Measurements from ENCODE around the gene CHP1.

DNA sequence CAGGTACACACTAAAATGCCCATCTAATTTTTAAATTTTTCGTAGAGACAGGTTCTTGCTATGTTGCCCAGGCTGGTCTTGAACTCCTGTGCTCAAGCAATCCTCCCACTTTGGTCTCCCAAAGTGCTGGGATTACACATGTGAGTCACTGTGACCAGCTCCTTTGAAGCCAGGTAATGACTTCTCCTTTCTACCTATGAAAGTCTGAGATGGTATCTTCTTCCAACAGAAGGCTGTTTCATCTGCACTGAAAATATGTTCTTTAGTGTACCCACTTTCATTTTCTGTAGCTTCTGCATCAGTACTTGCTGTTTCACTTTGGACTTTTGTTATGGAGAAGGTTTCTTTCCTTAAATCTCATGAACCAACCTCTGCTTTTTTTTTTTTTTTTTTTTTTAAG, 92.5 kb downstream of the CHP1 start:
- no peak for TF ChIP-seq POLR2A (IDR thresholded peaks at IDR 0.05)
- TF ChIP-seq, protein P1, sequence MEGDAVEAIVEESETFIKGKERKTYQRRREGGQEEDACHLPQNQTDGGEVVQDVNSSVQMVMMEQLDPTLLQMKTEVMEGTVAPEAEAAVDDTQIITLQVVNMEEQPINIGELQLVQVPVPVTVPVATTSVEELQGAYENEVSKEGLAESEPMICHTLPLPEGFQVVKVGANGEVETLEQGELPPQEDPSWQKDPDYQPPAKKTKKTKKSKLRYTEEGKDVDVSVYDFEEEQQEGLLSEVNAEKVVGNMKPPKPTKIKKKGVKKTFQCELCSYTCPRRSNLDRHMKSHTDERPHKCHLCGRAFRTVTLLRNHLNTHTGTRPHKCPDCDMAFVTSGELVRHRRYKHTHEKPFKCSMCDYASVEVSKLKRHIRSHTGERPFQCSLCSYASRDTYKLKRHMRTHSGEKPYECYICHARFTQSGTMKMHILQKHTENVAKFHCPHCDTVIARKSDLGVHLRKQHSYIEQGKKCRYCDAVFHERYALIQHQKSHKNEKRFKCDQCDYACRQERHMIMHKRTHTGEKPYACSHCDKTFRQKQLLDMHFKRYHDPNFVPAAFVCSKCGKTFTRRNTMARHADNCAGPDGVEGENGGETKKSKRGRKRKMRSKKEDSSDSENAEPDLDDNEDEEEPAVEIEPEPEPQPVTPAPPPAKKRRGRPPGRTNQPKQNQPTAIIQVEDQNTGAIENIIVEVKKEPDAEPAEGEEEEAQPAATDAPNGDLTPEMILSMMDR (IDR thresholded peaks at IDR 0.05), result no peak

Data from body of pancreas (tissue), 4 donors.